PC-3 (cell line): ENCODE results near the gene DLST. TPM values are rescaled to one million over a fixed set of nuclear protein-coding genes. Genes with fewer than 3 reads are reported as not detected.

Source experiments
- ATAC-seq: fragments of 200-7000 bp; cut with Tn5 transposase; 2 replicates; pipeline ENCODE4 v1.9.1; 2020; ENCODE audit warnings: mild to moderate bottlenecking, moderate library complexity
- BruUV-seq: library from RNA; stranded (reverse); fragments of 400-500 nt; replicated peaks from 2 replicates; lab custom pipeline; 2021; lab: Mats Ljungman, UMichigan
- CTCF ChIA-PET: fragments of 300-600 bp; sonication (Branson Sonifier 250); formaldehyde crosslinking; loops from one replicate; lab custom pipeline; 2022; ENCODE audit warnings: antibody characterized with exemption; lab: Charles Lee
- POLR2A ChIA-PET: fragments of 300-600 bp; sonication (Branson Sonifier 250); formaldehyde crosslinking; loops from one replicate; lab custom pipeline; 2022; ENCODE audit warnings: antibody characterized with exemption; ENCODE audit not compliant: unreplicated experiment; lab: Charles Lee
- DNase-seq: peaks from one replicate; pipeline ENCODE4 v3.0.0-alpha.2; 2015
- H2AFZ ChIP-seq: fragments of 300-600 bp; sonication (generic); 2 replicates; pipeline ENCODE4 v1.6.0; 2016; ENCODE audit warnings: antibody characterized with exemption, low read length
- H3F3A ChIP-seq: fragments of 300-600 bp; sonication (generic); one replicate; pipeline ENCODE4 v1.6.0; 2017; ENCODE audit warnings: antibody characterized with exemption, low read length, control low read depth, mild to moderate bottlenecking; ENCODE audit not compliant: unreplicated experiment
- H3K27ac ChIP-seq: fragments of 300-600 bp; sonication (generic); 2 replicates; pipeline ENCODE4 v1.5.1; 2016; ENCODE audit warnings: mild to moderate bottlenecking, low read length
- H3K27me3 ChIP-seq: fragments of 300-600 bp; sonication (generic); 2 replicates; pipeline ENCODE4 v1.6.1; 2016; ENCODE audit warnings: low read length, mixed read lengths
- H3K36me3 ChIP-seq: fragments of 300-600 bp; sonication (generic); 2 replicates; pipeline ENCODE4 v1.6.1; 2016; ENCODE audit warnings: low read depth, mixed run types, low read length, mixed read lengths
- H3K4me1 ChIP-seq: fragments of 300-600 bp; sonication (generic); 2 replicates; pipeline ENCODE4 v1.5.1; 2016; ENCODE audit warnings: low read length; ENCODE audit not compliant: insufficient read depth
- H3K4me2 ChIP-seq: fragments of 300-600 bp; sonication (generic); 2 replicates; pipeline ENCODE4 v1.6.0; 2016; ENCODE audit warnings: low read length
- H3K4me3 ChIP-seq: fragments of 300-600 bp; sonication (generic); 2 replicates; pipeline ENCODE4 v1.5.1; 2016; ENCODE audit warnings: mild to moderate bottlenecking, low read length, mixed read lengths
- H3K79me2 ChIP-seq: fragments of 300-600 bp; sonication (generic); 2 replicates; pipeline ENCODE4 v1.6.1; 2017; ENCODE audit warnings: low read length, mixed read lengths
- H3K9ac ChIP-seq: fragments of 300-600 bp; sonication (generic); 2 replicates; pipeline ENCODE4 v1.6.0; 2016; ENCODE audit warnings: mild to moderate bottlenecking, low read length
- H3K9me2 ChIP-seq: fragments of 300-600 bp; sonication (generic); replicated peaks from 2 replicates; pipeline ENCODE4 v1.6.1; 2016; ENCODE audit warnings: mixed run types, low read length, mixed read lengths
- H3K9me3 ChIP-seq: fragments of 300-600 bp; sonication (generic); 2 replicates; pipeline ENCODE4 v1.6.1; 2016; ENCODE audit warnings: low read length, mixed read lengths
- H4K20me1 ChIP-seq: fragments of 300-600 bp; sonication (generic); 2 replicates; pipeline ENCODE4 v1.6.1; 2016; ENCODE audit warnings: low read length, mixed read lengths
- EZH2 ChIP-seq: fragments of 300-600 bp; sonication (generic); IDR thresholded peaks from one replicate; pipeline ENCODE4 v1.6.1; 2017; ENCODE audit warnings: antibody characterized with exemption, mild to moderate bottlenecking, low read length; ENCODE audit not compliant: unreplicated experiment
- EZH2phosphoT487 ChIP-seq: fragments of 300-600 bp; sonication (generic); IDR thresholded peaks from 2 replicates; pipeline ENCODE4 v1.6.1; 2018; ENCODE audit warnings: mild to moderate bottlenecking, antibody characterized with exemption, low read length, borderline replicate concordance
- intact Hi-C: fragments of 100-400 bp; cut with micrococcal nuclease; formaldehyde crosslinking; loops from 2 replicates; pipeline ENCODE4 v1.9.0; 2023
- total RNA-seq: library from RNA; depleted of rRNA; stranded (reverse); fragments of >200 nt; gene quantifications from 2 replicates; pipeline ENCODE4 v1.2.3, GENCODE V29; 2014
- TF ChIP-seq, protein P1 (sequence below): fragments of 300-600 bp; sonication (generic); conservative IDR thresholded peaks from 2 replicates; pipeline ENCODE4 v1.5.1; 2017; ENCODE audit warnings: antibody characterized with exemption, low read depth, mild to moderate bottlenecking, low read length

Gene DLST
- total RNA-seq, 1 experiment from 2014 or later, result 56.9 TPM

DNA sequence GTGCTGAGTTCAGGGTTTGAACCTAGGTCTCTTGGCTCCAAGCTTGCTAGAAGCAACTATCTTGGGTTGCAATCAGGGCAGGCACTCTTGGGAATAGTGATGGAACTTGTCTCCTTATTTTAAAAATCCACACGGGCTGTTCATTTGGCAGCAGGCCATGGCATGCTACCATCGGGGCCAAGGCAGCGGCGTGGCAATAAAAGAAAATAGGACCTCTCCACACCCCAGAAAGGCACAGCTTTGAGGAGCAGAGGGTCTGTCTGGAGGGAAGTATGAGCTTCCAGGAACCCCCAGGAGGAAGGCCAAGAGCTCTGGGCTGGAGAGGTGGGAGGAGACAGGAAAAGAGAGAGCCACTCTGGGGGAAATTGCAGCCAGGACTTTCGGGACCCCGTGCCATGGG, 26.0 kb downstream of the DLST start:
- intact Hi-C loops, result no loop called here
- BruUV-seq, result no TSS peak

GRCh38 chr14:74908861-74909341, 27.2 kb downstream of the DLST start:
- 0 out of 2 replicates have a peak, but pooled peaks cover 4% of the 10 kb centered on the region for H3K36me3 ChIP-seq
- H3K27me3 ChIP-seq, result no peaks in the 10 kb centered on the region
- no peak overlapping the region for H3K9ac ChIP-seq
- H3K4me3 ChIP-seq, result no peak overlapping the region
- POLR2A ChIA-PET, result no interaction called here
- H3K4me2 ChIP-seq, result no peak overlapping the region
- ATAC-seq (no peak), DNase-seq (no peak)
- intact Hi-C loops, result no loop called here
- TF ChIP-seq EZH2phosphoT487, result no peak
- TF ChIP-seq EZH2, result no peak
- TF ChIP-seq, protein P1, sequence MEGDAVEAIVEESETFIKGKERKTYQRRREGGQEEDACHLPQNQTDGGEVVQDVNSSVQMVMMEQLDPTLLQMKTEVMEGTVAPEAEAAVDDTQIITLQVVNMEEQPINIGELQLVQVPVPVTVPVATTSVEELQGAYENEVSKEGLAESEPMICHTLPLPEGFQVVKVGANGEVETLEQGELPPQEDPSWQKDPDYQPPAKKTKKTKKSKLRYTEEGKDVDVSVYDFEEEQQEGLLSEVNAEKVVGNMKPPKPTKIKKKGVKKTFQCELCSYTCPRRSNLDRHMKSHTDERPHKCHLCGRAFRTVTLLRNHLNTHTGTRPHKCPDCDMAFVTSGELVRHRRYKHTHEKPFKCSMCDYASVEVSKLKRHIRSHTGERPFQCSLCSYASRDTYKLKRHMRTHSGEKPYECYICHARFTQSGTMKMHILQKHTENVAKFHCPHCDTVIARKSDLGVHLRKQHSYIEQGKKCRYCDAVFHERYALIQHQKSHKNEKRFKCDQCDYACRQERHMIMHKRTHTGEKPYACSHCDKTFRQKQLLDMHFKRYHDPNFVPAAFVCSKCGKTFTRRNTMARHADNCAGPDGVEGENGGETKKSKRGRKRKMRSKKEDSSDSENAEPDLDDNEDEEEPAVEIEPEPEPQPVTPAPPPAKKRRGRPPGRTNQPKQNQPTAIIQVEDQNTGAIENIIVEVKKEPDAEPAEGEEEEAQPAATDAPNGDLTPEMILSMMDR, result no peak
- H3K4me1 ChIP-seq, result no peaks in the 10 kb centered on the region
- no peaks in the 10 kb centered on the region for H3F3A ChIP-seq
- H3K27ac ChIP-seq, result no peak overlapping the region
- no TSS peak for BruUV-seq
- CTCF ChIA-PET, result no interaction called here
- H4K20me1 ChIP-seq, result no peaks in the 10 kb centered on the region
- no peak overlapping the region for H2AFZ ChIP-seq
- H3K9me2 ChIP-seq, result no peaks in the 10 kb centered on the region
- H3K79me2 ChIP-seq, result no peaks in the 10 kb centered on the region
- H3K9me3 ChIP-seq, result no peaks in the 10 kb centered on the region

More for the DNA sequence above, 26.0 kb downstream of the DLST start:
- TF ChIP-seq EZH2, result no peak
- no peak for TF ChIP-seq EZH2phosphoT487
- TF ChIP-seq, protein P1, result no peak
- no peak for DNase-seq
- POLR2A ChIA-PET, result interaction anchor here (0.6 kb wide), 1 partner anchor 46 kb away, joined by 3 read pairs; no protein-coding TSS in a partner anchor
- no peaks in the 10 kb centered on the region for H3F3A ChIP-seq
- H2AFZ ChIP-seq, result no peak overlapping the region
- CTCF ChIA-PET, result no interaction called here
- H3K4me1 ChIP-seq, result no peaks in the 10 kb centered on the region
- no peaks in the 10 kb centered on the region for H3K9me2 ChIP-seq
- H3K9ac ChIP-seq, result no peak overlapping the region
- ATAC-seq, result no peak
- no peaks in the 10 kb centered on the region for H3K79me2 ChIP-seq
- H3K27ac ChIP-seq, result no peak overlapping the region
- no peak overlapping the region for H3K4me3 ChIP-seq
- H3K27me3 ChIP-seq, result no peaks in the 10 kb centered on the region
- peaks cover 9% of the 10 kb centered on the region for H3K36me3 ChIP-seq
- H3K9me3 ChIP-seq, result no peaks in the 10 kb centered on the region
- no peaks in the 10 kb centered on the region for H4K20me1 ChIP-seq
- no peak overlapping the region for H3K4me2 ChIP-seq

- intact Hi-C loops, result no loop called here
- Histone ChIP-seq H4K20me1 (no peaks in the 10 kb centered on the region), H3K36me3 (0 out of 2 replicates have a peak, but pooled peaks cover 3% of the 10 kb centered on the region), H3K79me2 (no peaks in the 10 kb centered on the region), H3K9me3 (no peaks in the 10 kb centered on the region), H3K9me2 (no peaks in the 10 kb centered on the region), H3K9ac (no peak overlapping the region), H2AFZ (no peak overlapping the region), H3K4me2 (no peak overlapping the region), H3F3A (no peaks in the 10 kb centered on the region), H3K27ac (no peak overlapping the region), H3K27me3 (no peaks in the 10 kb centered on the region), H3K4me3 (no peak overlapping the region), H3K4me1 (no peaks in the 10 kb centered on the region)
- CTCF ChIA-PET, result no interaction called here
- BruUV-seq, result no TSS peak
- TF ChIP-seq, protein P1, result no peak
- TF ChIP-seq EZH2phosphoT487, result no peak
- TF ChIP-seq EZH2, result no peak
- ATAC-seq, result no peak
- POLR2A ChIA-PET, result no interaction called here
- DNase-seq, result no peak
Measured at GRCh38 chr14:74909501-74909900, 27.8 kb downstream of the DLST start.
